Measurements from ENCODE around the gene MYT1. TPM values are rescaled to one million over a fixed set of nuclear protein-coding genes. Genes with fewer than 3 reads are reported as not detected.

The MYT1 gene
- total and polyA plus RNA-seq, 4 donors: under 0.01 to 6.5 (median 0.08) TPM

DNA sequence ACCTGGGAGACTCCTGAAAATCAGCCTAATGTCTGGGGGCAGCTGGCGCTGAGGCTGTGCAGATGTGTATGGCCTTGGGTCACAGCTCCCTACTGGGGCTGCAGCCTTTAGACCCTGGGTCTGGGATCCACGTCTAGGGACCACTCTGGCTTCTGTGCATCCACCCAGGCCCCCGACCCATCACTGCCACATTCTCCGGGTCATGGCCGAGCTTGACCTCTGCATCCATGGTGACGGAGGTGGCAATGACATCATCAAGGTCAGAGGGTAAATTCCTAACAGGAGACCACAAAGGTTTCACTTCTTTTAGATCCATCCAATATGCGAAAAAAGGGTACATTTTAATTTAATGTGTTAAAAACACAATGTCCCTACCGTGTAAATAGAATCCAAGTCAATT, 76.8 kb downstream of the MYT1 start (continued):
- TF ChIP-seq RXRA (IDR thresholded peaks at IDR 0.05) (no peak), NR2F2 (IDR thresholded peaks at IDR 0.05) (no peak), CTCF (IDR thresholded peaks at IDR 0.05; ENCODE audit: low read depth, low read length, missing input control) (no peak), ZBTB33 (IDR thresholded peaks at IDR 0.05) (no peak)

DNA sequence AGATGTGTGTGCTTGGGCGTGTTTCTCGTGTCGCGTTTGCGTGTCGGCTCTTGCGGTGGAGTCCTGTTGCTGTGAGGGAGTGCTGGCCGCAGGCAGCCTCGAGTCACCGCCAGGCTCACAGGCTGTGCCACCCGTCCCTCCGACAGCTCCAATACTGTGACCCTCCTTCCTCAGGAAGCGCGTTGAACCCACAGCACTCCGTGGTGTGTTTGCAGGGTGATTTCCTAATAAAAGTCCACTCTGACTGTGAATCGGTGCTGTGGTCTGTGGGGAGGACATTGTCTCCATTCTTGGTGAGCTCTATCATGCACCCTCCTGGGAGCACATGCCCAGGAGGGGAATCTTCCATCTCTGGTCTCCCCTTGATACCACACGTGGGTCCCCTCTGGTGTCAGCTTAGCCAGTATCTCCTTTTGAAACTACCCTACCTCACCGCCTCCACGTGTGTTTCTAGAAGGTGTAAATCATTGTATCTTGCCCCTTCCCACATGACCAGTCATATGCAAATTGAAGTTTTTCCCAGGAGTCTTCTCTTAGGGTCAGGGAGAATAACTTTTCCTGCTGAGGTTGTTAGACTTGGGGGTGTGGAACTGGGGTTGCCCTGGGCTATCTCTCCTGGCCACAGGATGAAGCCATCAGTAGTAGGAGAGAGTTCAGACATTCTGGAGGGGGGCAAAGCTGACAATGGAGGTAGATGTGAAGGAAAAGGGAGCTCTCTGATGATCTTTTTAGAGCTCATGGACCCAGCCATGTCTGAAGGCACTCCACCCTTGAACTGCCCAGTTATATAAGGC, 77.9 kb downstream of the MYT1 start:
- TF ChIP-seq FOXA2 (IDR thresholded peaks at IDR 0.05) (no peak), RAD21 (IDR thresholded peaks at IDR 0.05) (no peak), JUND (IDR thresholded peaks at IDR 0.05) (no peak), RXRA (IDR thresholded peaks at IDR 0.05) (no peak), YY1 (IDR thresholded peaks at IDR 0.05) (no peak), EGR1 (IDR thresholded peaks at IDR 0.05; ENCODE audit: low read depth in 2 of 2) (no peak), SP1 (IDR thresholded peaks at IDR 0.05) (no peak), TAF1 (conservative IDR thresholded peaks at IDR 0.05) (no peak), REST (IDR thresholded peaks at IDR 0.05) (no peak), ZBTB33 (IDR thresholded peaks at IDR 0.05) (no peak), HNF4G (IDR thresholded peaks at IDR 0.05) (no peak), MAX (IDR thresholded peaks at IDR 0.05) (no peak)
- no peak overlapping the region for H3K9ac ChIP-seq (ENCODE audit: low read depth in 1 of 2, low read length in 2 of 2)
- no peaks in the 10 kb centered on the region for H3K9me3 ChIP-seq (ENCODE audit: control insufficient read depth in 4 of 4, low read length in 3 of 4)
- peaks cover 5 to 37% (median 28%) of the 10 kb centered on the region in 4 donors for H3K4me1 ChIP-seq (ENCODE audit: control insufficient read depth in 4 of 4, insufficient read depth in 4 of 4, low read length in 3 of 4)
- no peaks in the 10 kb centered on the region for H3K36me3 ChIP-seq (ENCODE audit: control insufficient read depth in 4 of 4, insufficient read depth in 3 of 4, low read depth in 1 of 4, low read length in 3 of 4)
- H3K27ac ChIP-seq (ENCODE audit: low read depth in 1 of 2, low read length in 2 of 2): peak overlapping the region; percentile 52 to 63
- WGBS: 73% methylated on average over 19 of the region's 19 CpGs
- no peak for DNase-seq (ENCODE audit: low spot score)
- no peaks in the 10 kb centered on the region for H3K27me3 ChIP-seq (ENCODE audit: control insufficient read depth in 4 of 4, insufficient read depth in 4 of 4, low read length in 3 of 4)
- H3K4me3 ChIP-seq (ENCODE audit: low read depth in 1 of 3, low read length in 3 of 3): no peak overlapping the region
